ENCODE measurements around the gene RGS12. TPM values are rescaled to one million over a fixed set of nuclear protein-coding genes. Genes with fewer than 3 reads are reported as not detected.

The RGS12 gene
- total RNA-seq, 4 donors from 2014 or later: 12.4 to 77.4 (median 17.3) TPM

- in situ Hi-C loops (cut with MboI; ENCODE audit: low pct_ligation_motif_present in 1 of 4, low pct_unique_long_range_greater_than_20kb in 1 of 4, low sequenced_read_pairs in 3 of 4): no loop called here
- Histone ChIP-seq H3K9me3 (no peaks in the 10 kb centered on the region), H3K4me1 (peaks cover 0 to 24% (median 10%) of the 10 kb centered on the region in 4 donors), H3K27ac (peak overlapping the region; percentile 92 to 97 (median 94)), H3K27me3 (peaks cover 10% of the 10 kb centered on the region), H3K36me3 (no peaks in the 10 kb centered on the region), H3K4me3 (peak overlapping the region; percentile 57 to 94 (median 81))
- peak; percentile 74 for DNase-seq
- 1 to 2% methylated on average over 21 to 58 of the region's 60 CpGs for WGBS, 2 donors (ENCODE audit: low coverage in 1 of 2)
- no peak for TF ChIP-seq POLR2A (IDR thresholded peaks at IDR 0.05)
- no peak for TF ChIP-seq CTCF (IDR thresholded peaks at IDR 0.05)
- TF ChIP-seq POLR2AphosphoS5 (IDR thresholded peaks at IDR 0.05): no peak
- no peak for TF ChIP-seq EP300 (IDR thresholded peaks at IDR 0.05; ENCODE audit: low read depth)
- intact Hi-C loops (cut with DNase I; ENCODE audit: low total_unique reads): no loop called here
Measured at GRCh38 chr4:3291969-3292570, 751 bp upstream of the RGS12 start.

GRCh38 chr4:3293401-3294391 lies 875 bp downstream of the RGS12 start:
- peak overlapping the region; percentile 84 to 92 (median 88) for H3K27ac ChIP-seq
- WGBS, 2 donors (ENCODE audit: low coverage in 1 of 2): 17 to 50% methylated on average over 4 to 31 of the region's 42 CpGs
- intact Hi-C loops (cut with DNase I; ENCODE audit: low total_unique reads) (no loop called here), in situ Hi-C loops (cut with MboI; ENCODE audit: low pct_ligation_motif_present in 1 of 4, low pct_unique_long_range_greater_than_20kb in 1 of 4, low sequenced_read_pairs in 3 of 4) (no loop called here)
- peaks cover 0 to 24% (median 10%) of the 10 kb centered on the region in 4 donors for H3K4me1 ChIP-seq
- H3K9me3 ChIP-seq: no peaks in the 10 kb centered on the region
- peak overlapping the region; percentile 57 to 94 (median 67) for H3K4me3 ChIP-seq
- no peak for DNase-seq
- no peak for TF ChIP-seq POLR2A (IDR thresholded peaks at IDR 0.05)
- TF ChIP-seq EP300 (IDR thresholded peaks at IDR 0.05; ENCODE audit: low read depth): no peak
- no peak for TF ChIP-seq POLR2AphosphoS5 (IDR thresholded peaks at IDR 0.05)
- TF ChIP-seq CTCF (IDR thresholded peaks at IDR 0.05): no peak
- H3K36me3 ChIP-seq: no peaks in the 10 kb centered on the region
- no peaks in the 10 kb centered on the region for H3K27me3 ChIP-seq

GRCh38 chr4:3294401-3295241 lies 1.8 kb downstream of the RGS12 start:
- WGBS, 2 donors (ENCODE audit: low coverage in 1 of 2): 88% methylated on average over 19 of the region's 19 CpGs; no CpG with 5 or more reads in 1 of the 2 donors
- Histone ChIP-seq H3K9me3 (no peaks in the 10 kb centered on the region), H3K36me3 (no peaks in the 10 kb centered on the region), H3K27me3 (no peaks in the 10 kb centered on the region), H3K4me1 (peaks cover 0 to 24% (median 10%) of the 10 kb centered on the region in 4 donors), H3K27ac (peak overlapping the region in 3 of 4 donors; percentile 84 to 92 (median 84)), H3K4me3 (peak overlapping the region in 1 of 4 donors; percentile 94)
- DNase-seq: no peak
- in situ Hi-C loops (cut with MboI; ENCODE audit: low pct_ligation_motif_present in 1 of 4, low pct_unique_long_range_greater_than_20kb in 1 of 4, low sequenced_read_pairs in 3 of 4): no loop called here
- intact Hi-C loops (cut with DNase I; ENCODE audit: low total_unique reads): no loop called here
- TF ChIP-seq EP300 (IDR thresholded peaks at IDR 0.05; ENCODE audit: low read depth): no peak
- TF ChIP-seq CTCF (IDR thresholded peaks at IDR 0.05): no peak
- TF ChIP-seq POLR2A (IDR thresholded peaks at IDR 0.05): no peak
- no peak for TF ChIP-seq POLR2AphosphoS5 (IDR thresholded peaks at IDR 0.05)
